GM18868 (cell line): Measurements from ENCODE around the gene PCP2.
A peak's percentile ranks its signal among the peaks of the same experiment; 100 is the strongest.
"Not testable (repeated sequence)": the region's sequence is repeated elsewhere in the genome, so short reads cannot be mapped to it uniquely, and the experiment has no call there.

Experiments
- ATAC-seq: cut with Tn5 transposase; IDR thresholded peaks from one replicate; pipeline ENCODE4 v1.9.1; 2021; ENCODE audit warnings: mild to moderate bottlenecking, moderate library complexity; ENCODE audit not compliant: unreplicated experiment

The PCP2 gene

GRCh38 chr19:7662657-7663056, 29.1 kb upstream of the PCP2 start:
- ATAC-seq, result no peak

DNA sequence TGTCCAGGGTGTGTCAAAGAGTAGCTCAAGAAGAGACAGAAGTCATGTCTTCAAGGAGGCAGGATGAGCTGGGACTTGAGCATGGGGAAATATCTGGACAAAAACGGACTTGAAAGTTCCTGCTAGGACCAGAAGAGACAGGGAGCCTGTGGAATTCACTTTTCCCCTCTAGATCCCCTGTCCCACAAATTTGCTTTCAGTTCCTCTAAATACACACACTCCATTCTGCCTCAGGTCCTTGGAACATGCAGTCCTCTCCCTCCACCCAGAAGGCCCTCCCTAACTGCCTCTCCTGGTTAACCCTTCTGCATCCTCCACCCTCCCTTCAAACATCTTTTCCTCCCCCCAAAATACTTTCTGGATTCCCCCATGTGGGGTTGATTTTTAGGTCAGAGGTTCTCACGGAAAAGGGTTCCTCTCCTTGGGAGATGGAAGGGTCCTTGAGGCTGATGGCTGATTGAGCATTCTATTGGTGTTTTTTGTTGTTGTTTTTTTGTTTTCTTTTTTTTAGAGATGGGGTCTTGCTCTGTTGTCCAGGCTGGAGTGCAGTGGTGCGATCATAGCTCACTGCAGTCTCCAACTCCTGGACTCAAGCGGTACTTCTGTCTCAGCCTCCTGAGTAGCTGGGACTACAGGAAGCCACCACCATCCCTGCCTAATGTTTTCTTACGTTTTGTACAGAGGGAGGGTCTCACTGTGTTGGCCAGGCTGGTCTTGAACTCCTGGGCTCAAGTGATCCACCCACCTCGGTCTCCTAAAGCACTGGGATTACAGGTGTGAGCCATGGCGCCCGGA, 28.4 kb upstream of the PCP2 start:
- no peak for ATAC-seq

GRCh38 chr19:7658219-7658686, 24.7 kb upstream of the PCP2 start:
- peak; percentile 61 for ATAC-seq

GRCh38 chr19:7657131-7657751, 23.7 kb upstream of the PCP2 start:
- ATAC-seq, result no peak

DNA sequence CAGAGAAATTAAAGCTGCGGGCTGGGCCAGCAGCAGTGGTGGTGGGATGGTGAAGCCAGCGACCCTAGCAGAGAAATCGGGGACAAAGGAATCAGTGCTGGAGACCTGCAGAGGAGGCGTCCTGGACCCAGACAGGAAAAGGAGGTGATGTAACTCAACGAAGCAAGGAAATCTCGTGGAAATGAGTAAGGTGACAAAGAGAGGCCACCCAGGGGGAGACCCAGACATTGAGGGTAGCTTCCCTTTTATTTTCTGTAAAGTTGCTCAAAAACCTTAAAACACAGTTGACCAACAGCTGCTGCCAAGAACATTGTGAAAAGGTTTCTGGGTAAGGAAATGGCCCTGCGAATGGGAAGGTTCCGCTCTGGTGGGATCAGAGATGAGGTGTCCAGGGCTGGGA, 22.1 kb upstream of the PCP2 start:
- no peak for ATAC-seq

GRCh38 chr19:7654401-7654800, 20.9 kb upstream of the PCP2 start:
- ATAC-seq, result no peak

- ATAC-seq, result no peak
These were observed 18.6 kb upstream of the PCP2 start for GRCh38 chr19:7652061-7652641.

GRCh38 chr19:7650148-7650547, 16.6 kb upstream of the PCP2 start:
- ATAC-seq, result no peak

DNA sequence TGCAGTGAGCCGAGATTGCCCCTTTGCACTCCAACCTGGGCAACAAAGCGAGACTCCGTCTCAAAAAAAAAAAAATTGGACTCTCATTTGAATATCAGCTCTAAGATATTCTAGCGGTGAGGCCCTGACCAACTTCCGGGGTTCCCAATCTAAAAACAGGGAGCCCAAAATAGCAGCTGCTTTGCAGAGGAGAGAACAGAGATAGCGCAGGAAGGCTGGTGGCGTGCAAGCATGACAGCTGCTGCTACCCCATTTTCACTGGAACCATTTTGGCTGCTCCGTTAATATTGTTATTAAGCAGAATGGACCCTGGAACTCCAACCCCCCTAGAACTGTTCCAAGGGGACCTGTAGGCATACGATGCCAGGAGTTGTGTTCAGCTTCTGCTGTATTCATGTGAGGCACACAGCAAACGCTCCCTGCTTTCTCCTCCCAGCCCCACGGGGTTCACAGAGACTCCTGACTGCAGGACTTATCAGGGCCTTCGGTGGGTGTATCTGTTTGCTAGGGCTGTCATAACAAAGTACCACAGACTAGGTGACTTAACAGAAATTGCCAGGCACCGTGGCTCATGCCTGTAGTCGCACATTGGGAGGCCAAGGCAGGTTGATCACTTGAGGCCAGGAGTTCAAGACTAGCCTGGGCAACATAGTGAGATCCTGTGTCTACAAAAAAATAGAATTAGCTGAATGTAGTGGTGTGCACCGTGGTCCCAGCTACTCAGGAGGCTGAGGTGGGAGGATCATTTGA, 14.9 kb upstream of the PCP2 start:
- no peak for ATAC-seq

GRCh38 chr19:7647156-7647555, 13.6 kb upstream of the PCP2 start:
- ATAC-seq, result no peak

- ATAC-seq, result no peak
These were observed 12.8 kb upstream of the PCP2 start for GRCh38 chr19:7646426-7646700.

DNA sequence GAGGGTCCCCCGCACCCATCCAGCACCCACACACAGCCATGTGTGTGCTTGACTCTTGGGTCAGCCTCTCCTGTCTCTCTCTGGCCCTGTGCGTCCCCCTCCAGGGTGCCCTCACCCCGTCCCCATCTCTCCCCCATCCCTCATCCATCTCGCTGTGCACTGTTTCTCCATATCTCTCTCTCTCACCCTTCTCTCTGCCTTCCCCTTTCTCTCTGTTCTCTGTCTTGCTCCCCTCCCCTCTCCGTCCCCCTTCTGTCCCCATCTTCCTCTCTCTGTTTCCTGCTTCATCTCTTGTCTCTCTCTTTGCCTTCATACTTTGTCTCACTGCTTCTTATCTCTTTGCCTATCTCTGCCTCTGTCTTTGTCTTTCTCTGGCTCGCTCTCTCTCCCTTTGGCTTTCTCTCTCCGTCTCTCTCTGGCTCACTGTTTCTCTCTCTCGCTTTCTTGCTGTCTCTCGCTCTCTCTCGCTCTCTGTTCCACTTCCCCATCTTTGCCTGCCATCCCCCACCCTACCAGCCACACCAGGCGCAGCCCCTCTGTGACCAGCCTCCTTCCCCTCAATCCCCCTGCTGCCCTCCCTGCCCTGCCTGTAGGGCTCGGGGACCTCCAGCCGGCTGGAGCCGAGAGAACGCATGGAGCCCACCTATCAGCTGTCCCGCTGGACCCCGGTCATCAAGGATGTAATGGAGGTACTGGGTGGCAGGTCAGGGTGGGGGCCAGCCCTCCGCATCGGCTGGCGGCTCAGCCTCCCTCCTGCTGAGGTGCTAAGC, 12.3 kb upstream of the PCP2 start:
- no peak for ATAC-seq

DNA sequence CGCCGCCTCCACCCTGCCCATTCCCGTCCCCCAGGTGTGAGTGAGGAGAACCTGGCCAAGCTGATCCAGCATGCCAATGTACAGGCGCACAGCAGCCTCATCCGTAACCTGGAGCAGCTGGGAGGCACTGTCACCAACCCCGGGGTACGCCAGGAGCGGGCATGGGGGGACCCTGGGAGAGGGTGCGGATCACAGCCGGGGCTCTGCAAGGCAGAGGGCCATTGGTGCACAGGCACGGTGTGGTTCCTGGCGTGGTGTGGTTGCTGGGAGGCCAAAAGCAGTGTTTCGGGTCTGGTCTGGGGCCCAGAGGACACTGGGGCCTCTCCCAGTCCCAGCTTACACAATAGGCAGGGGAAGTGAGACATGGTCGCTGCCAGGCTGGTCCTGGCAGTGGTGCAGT, 11.6 kb upstream of the PCP2 start:
- ATAC-seq, result no peak

GRCh38 chr19:7644550-7644877, 11.0 kb upstream of the PCP2 start:
- ATAC-seq, result no peak

DNA sequence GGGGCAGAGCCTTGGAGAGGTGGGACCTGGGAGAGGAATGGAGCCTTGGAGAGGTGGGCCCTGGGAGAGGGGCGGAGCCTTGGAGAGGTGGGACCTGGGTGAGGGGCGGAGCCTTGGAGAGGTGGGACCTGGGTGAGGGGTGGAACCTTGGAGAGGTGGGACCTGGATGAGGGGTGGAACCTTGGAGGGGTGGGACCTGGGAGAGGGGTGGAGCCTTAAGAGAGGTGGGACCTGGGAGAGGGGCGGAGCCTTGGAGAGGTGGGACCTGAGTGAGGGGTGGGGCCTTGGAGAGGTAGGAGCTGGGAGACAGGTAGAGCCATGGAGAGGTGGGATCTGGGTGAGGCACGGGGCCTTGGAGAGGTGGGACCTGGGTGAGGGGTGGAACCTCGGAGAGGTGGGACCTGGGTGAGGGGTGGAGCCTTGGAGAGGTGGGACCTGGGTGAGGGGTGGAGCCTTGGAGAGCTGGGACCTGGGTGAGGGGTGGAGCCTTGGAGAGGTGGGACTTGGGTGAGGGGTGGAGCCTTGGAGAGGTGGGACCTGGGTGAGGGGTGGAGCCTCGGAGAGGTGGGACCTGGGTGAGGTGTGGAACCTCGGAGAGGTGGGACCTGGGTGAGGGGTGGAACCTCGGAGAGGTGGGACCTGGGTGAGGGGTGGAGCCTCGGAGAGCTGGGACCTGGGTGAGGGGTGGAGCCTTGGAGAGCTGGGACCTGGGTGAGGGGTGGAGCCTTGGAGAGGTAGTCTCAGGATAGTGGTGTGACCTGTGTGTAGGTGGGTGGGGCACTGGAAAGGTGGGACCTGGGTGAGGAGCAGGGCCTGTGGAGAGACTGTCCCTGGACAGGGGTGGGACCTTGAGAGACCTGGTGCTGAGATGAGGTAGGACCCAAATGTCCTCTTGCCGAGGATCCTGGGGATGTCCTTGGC, 10.4 kb upstream of the PCP2 start:
- not testable (repeated sequence) for ATAC-seq

GRCh38 chr19:7643031-7643415, 9.5 kb upstream of the PCP2 start:
- no peak for ATAC-seq

GRCh38 chr19:7642295-7643030, 8.9 kb upstream of the PCP2 start:
- ATAC-seq, result no peak

DNA sequence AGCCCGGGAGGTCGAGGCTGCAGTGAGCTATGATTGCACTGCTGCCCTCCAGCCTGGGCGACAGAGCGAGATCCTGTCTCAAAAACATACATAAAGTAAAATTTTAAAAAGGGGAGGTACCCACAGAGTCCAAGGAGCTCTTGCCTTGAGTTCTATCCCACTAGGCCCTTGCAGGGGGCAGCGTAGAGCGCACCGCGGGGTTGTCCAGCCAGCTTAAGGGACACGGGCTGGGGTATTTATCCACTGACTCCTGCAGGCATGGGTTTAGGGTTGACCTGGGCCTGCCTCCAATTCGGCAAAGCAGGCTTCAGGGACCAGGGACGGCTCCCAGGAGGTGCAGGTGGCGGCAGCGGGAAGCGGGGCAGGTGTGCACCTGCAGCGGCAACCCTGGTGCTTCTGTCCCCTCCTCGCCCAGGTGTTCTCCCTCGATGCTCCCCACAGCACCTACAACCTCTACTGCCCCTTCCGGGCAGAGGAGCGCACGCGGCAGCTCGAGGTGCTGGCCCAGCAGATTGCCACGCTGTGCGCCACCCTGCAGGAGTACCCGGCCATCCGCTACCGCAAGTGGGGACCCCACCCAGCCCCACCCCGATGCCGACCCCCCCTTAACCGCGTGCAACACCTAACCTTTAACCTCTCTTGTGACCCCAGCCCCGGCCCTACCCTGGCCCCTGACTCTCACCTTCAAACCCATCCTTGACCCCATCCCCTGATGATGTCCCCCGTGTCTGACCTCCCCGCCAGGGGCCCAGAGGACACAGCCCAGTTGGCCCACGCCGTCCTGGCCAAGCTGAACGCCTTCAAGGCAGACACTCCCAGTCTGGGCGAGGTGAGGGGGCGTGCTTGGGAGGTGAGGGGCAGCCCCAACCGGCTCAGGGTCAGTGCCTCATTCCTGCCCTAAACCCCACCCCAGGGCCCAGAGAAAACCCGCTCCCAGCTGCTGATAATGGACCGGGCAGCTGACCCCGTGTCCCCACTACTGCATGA, 8.1 kb upstream of the PCP2 start:
- no peak for ATAC-seq
